GM18508 (cell line): ENCODE measurements around the gene HOXA2.

Experiments
- ATAC-seq: cut with Tn5 transposase; IDR thresholded peaks from one replicate; pipeline ENCODE4 v1.9.1; 2021; ENCODE audit warnings: moderate number of reproducible peaks; ENCODE audit not compliant: insufficient read depth, unreplicated experiment

HOXA2 gene

DNA sequence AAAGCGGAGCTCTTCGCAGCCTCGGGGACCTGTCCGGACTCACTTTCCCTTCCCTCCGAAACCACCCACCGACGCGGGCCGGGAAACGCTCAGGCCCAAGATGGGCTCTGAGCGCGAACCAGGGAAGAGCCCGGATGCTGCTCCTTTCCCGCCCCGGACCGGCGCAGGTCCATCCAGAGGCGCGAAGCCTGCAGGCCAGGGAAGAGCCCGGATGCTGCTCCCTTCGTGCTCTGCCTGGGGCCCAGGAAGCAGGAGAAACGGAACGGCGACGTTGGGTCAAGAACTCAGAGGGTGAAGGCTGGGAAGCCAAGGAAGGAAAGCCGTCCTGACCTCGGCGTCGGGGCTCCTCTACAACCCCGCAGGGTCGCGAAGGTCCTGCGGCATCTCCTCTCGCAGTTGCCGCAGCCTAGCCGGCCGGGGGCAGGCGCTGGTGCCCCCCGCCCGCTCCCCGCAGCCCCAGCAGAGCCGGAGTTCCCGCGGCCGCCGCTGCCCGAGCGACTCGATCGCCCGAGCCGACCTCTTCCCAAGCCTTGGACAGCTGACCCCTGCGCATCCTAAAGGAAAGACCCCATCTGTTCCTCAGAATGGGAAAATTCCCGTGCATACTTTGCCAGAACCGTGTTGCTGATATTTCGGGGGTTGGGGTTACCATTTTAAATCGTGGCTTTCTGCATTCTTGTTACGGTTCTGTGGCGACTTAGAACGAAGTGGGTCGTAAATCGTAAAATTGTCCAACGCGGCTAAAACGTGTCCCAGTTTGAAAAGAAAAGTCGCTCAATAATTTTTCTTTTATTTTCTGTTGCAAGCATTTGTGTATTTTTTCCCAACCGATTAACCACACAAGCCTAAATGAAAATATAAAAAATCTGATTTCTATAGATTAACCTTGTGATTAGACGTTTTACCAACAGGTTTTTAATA lies 14.2 kb downstream of the HOXA2 start:
- no peak for ATAC-seq

DNA sequence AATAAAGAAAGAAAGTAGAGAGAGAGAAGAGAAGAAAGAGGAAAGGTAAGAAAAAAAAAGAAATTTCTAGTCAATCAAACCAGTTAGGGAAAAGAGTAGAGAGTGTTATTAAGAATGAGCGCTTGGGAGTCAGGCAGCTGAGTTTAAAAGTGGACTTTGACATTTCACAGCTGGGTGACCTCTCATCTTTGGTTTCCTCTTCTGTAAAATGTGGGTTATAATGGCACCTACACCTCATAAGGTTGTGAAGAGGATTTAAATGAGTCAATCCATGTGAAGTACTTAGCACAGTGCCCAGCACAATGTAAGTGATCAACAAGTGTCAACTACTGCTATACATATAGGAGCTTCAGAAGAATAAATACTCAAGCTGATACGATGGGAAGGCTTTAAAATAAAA lies 18.8 kb downstream of the HOXA2 start:
- ATAC-seq, result no peak

DNA sequence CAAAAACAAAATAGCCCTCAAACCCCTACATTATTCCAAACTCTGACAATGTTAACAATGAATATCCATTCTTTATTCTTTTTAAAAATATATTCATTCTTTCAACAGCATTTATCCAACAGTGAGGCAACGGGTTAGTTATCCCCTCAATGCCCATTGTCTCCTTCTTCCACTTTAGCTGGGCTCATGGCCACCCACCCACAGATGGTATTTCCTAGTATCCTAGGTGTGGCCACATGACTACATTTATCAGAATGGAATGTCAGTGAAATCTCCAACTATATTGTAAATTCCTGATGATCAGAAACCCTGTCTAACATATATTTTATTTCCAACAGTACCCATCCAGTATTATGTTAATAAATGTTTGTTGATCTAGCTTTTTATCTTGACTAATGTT lies 20.3 kb downstream of the HOXA2 start:
- no peak for ATAC-seq

DNA sequence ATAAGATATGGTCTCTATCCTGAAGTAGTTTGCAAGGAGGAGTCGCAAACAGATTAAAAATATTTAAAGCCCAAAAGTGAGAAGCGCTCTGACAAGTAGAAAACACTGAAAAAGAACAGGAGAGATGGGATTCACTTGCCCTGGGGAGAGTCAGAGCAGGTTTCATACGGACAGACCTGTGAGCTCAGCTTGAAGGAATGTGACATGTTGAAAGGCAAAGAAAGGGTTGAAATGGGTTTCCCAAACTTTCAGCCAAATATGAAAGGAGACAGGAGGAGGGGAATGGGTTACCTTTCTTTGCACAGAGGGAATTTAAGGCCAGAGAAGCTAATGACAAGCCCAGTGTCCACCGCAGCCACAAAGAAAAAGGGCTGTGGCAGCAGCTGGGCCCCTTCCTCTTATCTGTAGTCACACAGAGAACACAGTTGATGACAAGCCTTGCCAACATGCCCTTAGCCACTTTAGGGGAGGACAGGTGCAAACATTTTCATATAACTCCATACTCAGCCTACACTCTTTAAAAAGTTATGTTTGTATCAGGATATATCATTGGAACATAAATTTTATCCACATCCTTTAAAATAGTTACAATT lies 21.5 kb downstream of the HOXA2 start:
- ATAC-seq, result no peak

DNA sequence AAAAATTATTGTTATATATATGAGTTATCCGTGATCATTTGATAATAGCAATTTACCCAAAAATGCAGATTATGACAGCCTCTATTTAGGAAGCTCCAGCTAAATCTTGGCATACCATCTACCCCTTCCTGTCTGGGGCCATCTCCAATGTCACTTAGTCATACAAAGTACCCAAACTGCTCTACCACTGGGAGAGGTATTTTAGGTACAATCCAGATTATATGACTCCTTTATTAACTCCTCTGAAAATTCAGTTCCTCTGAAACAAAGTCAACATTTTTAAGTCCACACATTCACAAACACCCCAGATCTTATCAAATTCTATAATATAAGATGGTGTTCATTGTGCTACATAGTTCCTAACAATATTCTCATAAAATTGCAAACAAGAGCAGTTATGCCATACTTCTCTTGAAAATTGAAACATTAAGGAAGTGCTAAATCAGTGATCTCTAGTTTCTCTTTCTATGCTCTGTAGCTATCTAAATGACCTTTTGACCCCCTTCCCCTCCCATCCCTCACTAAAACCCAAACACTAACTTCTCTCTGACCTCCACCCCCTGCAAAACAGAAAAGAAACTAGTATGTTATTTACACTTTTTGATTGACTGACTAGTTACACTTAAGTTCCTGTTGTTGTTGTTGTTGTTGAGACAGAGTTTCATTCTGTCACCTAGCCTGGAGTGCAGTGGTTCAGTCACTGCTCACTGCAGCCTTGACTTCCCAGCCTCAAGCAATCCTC lies 23.1 kb downstream of the HOXA2 start:
- ATAC-seq, result no peak

DNA sequence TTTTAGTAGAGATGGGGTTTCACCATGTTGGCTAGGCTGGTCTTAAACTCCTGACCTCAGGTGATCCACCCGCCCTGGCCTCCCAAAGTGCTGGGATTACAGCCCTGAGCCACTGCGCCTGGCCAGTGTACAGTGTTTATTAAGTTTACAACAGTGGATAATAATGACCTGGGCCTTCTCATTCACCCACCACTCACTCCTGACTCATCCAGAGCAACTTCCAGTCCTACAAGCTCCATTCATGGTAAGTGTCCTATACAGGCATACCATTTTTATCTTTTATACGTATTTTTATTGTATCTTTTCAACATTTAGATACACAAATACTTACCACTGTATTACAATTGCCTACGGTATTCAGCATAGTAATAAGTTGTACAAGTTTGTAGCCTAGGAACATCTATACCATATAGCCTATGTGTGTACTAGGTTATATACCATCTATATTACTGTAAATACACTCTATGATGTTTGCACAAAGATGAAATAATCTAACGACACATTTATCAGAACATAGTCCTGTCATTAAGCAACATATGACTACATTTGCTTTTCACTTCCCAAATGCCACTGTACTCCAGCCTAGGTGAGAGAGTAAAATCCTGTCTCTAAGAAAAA lies 23.8 kb downstream of the HOXA2 start:
- no peak for ATAC-seq

DNA sequence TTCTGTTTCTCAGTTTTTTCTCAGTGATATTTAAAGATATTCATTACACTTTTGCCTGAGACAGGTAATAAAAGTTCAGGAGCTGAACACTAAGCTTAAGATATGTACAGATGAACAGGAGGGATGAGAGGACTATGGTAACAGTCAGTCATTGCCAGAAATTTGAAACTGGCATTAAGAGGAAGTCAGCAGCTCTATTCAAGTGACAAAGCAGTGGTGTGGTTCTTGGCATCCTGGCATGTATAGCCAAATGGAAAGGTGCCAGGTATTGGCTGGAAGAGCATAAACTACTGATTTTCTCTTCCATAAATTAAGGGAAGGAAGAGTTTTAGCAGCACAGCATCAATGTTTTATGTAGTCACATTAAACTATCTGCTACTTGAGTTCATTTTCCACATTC lies 29.4 kb downstream of the HOXA2 start:
- ATAC-seq, result no peak

DNA sequence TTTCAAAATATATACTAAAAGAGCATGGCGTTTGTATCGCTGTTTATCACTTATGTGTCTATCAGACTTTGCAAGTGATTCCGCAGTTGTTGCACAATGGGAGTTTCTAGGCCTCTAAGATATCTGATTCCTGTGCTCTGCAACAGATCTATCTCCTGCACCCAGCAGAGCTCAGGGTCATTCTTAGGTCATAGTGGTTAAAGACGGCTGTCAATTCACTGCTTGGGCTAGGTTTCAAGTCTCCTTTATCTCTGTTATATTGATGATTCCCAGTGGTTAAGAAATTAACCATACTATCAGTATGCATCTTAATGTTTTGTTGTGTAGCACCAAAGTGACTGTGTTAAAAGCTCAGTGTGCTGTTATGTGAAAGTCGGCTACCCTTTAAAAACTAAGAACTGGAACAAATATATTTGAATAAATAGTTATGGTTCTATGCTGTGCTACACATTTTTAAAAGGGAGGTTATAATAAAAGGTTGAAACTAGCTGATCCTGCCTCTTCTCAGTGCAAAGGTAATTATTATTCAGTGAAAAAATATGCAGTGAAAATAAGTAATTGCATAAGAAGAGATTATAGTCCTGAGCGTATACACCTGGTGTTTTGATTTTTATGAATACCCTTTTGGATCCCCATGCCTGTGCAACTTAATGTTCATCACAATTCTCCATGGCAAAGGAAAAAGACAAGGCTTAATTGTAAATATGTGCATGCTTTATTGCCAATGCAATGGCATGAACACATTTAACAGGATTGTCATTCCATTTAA lies 30.7 kb downstream of the HOXA2 start:
- no peak for ATAC-seq

DNA sequence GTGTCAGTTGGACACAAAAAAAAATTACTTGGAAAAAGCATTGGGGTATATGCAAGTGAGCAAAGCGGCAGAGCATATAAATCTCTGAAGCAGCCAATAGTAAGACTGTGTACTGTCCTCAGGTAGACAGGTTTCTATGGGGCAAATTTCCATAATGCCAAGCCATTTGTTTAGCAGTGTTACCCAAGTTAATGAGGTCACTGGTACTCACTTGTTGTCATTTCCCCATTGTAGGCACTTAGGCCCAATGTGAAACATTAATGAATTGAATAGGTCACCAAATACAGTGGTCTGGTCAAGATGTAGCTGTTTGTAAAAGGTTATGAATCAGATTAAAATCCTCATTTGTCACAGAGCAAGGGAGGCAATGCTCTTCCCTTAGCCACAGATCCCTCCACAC lies 34.2 kb downstream of the HOXA2 start:
- no peak for ATAC-seq

DNA sequence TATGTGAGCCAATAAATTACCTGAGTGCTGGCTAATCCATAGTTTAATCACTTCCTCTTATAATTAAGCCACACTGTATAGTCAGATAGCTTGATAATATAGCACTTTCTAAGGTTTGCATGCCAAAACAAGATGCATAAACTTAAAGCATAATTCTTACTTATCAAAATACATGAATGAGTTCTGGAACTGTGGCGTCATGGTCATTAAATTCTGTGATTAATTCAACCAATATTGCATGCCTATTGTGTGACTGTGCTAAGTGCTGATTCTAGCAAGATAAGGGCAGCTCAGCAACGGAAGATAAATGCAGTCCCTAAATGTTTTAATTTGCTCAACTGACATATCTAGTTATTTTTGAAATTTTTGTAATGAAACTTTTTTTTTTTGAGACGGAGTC lies 36.3 kb downstream of the HOXA2 start:
- ATAC-seq, result no peak

DNA sequence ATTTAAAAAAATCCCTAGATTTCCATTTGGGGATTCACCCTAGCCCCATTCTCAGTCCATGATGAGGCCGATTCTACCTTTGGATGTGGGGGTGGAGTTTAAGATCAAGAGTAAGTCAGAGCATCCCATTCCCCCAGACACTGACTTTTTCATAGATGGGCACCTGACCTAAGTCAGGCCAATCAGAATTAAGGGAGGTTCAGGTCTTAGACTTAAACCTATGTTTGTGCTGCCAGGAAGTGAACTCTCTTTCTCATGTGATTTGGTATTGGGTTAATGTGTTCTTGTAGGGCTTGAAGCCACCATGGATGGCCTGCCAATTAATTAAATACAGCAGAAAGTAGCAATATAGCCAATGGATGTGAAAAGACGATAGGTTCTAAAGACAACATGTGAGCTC lies 36.8 kb downstream of the HOXA2 start:
- ATAC-seq, result no peak

DNA sequence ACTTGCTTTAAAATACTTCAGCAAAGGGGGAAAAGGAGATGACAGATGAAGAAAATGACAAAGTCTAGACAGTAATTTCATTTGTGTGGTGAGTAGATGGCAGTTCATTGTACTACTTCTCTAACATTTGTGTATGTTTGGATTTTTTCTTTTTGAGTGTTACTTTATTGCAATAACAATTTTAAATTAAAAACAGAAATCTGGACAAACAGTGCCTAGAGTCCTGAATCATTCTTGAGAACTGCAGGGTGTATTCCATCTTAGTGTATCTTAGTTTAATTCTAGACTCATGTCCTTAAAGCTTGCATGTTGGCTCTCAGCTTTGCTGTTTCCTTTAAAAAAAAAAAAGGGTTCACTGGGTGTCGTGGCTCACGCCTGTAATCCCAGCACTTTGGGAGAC lies 37.8 kb downstream of the HOXA2 start:
- ATAC-seq, result no peak

DNA sequence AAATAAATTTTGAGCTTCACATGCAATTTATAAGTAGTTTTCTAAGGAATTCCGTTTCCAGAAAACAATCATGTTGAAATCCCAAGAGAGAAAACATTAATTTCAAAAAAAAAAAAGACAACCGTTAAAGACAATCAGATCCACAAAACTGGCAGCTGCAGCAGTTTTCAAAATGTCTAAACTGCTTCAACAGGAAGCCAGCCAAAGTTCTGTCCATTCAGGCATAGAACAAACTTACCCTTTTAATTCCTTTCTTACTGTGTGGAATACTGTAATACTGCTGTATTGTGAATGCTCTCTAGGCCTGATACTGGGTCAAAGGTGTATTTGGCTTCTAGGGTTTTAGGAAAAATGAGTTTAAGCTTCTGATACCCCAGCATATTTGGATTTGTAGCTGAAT lies 38.3 kb downstream of the HOXA2 start:
- no peak for ATAC-seq

DNA sequence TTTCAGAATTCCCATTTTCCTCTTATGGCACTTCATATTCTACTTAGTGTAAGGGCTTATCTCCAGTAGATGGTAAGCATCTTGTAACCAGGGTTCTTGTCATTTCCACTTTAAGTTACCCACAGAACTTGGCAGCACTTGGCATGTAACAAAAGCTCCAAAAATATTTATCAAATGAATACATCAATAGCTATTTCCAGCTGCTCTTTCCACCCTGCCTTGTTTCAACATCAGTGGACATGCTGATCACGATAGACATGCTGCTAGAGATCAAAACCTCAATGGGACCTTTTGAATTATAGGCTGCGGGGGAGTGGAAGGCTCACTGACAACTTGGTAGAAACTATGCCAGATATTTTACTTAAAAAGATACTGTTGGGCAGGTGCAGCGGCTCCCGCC lies 39.5 kb downstream of the HOXA2 start:
- ATAC-seq, result no peak

DNA sequence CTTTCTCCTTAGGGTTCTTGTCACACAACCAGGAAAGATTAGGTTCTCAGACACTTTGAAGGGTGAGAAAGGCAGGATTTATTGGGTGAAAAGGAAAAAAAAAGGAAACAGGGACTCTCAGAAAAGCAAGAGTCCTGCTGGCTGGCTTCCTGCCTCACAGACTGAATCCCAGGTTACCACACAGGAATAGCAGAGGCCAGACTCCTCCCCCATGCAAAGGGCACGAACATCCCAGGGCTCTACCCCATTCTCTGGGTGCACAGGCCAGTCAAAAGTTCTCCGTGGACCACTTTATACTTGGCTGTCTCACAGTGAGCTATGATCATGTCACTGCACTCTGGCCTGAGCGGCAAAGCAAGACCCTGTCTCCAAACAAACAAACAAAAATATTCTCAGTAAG lies 49.3 kb downstream of the HOXA2 start:
- ATAC-seq, result no peak

DNA sequence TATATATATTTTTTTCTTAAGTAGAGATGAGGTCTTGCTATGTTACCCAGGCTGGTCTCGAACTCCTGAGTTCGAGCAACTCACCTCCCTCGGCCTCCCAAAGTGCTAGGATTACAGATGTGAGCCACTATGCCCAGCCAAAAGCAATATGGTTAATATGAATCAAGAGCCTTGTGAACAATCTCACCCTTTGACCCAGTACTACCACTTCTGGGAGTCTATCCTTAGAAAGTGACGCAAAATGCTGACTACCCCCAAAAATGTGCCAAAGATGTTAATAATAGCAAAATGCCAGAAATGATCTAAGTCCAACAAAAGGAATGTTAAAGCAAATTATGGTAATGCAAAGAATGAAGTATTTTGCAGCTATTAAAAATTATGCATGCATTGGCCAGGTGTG lies 51.0 kb downstream of the HOXA2 start:
- ATAC-seq, result no peak
